GM19328 (cell line): ENCODE results near the gene POU2AF1.
A peak's percentile ranks its signal among the peaks of the same experiment; 100 is the strongest.

Experiments used
- ATAC-seq: cut with Tn5 transposase; IDR thresholded peaks from one replicate; pipeline ENCODE4 v1.9.1; 2021; ENCODE audit warnings: mild to moderate bottlenecking, moderate library complexity; ENCODE audit not compliant: unreplicated experiment

The POU2AF1 gene

GRCh38 chr11:111378861-111379601, at the start of gene POU2AF1:
POU2AF1 (minus strand) TSS chr11:111379275; CDS start chr11:111379177, 98 bp downstream.
- ATAC-seq = peak; percentile 78

- no peak for ATAC-seq
These were observed 49.2 kb upstream of the POU2AF1 start for GRCh38 chr11:111428113-111428876.

GRCh38 chr11:111427471-111427912, 48.4 kb upstream of the POU2AF1 start:
- ATAC-seq = no peak

- ATAC-seq = no peak
These were observed 47.5 kb upstream of the POU2AF1 start for GRCh38 chr11:111426617-111427016.

- peak; percentile 14 for ATAC-seq
These were observed 44.2 kb upstream of the POU2AF1 start for GRCh38 chr11:111423250-111423615.

- ATAC-seq = peak; percentile 61
These were observed 43.6 kb upstream of the POU2AF1 start for GRCh38 chr11:111422494-111423249.

- no peak for ATAC-seq
These were observed 42.2 kb upstream of the POU2AF1 start for GRCh38 chr11:111421251-111421650.

- no peak for ATAC-seq
These were observed 40.7 kb upstream of the POU2AF1 start for GRCh38 chr11:111419641-111420327.

- no peak for ATAC-seq
These were observed 40.1 kb upstream of the POU2AF1 start for GRCh38 chr11:111419181-111419580.

- ATAC-seq = no peak
These were observed 39.3 kb upstream of the POU2AF1 start for GRCh38 chr11:111418436-111418787.

GRCh38 chr11:111417766-111418435, 38.8 kb upstream of the POU2AF1 start:
- ATAC-seq = peak; percentile 20

- peak; percentile 61 for ATAC-seq
These were observed 38.1 kb upstream of the POU2AF1 start for GRCh38 chr11:111417011-111417765.

- ATAC-seq = peak; percentile 8
These were observed 37.3 kb upstream of the POU2AF1 start for GRCh38 chr11:111416231-111416960.

- no peak for ATAC-seq
These were observed 35.9 kb upstream of the POU2AF1 start for GRCh38 chr11:111414936-111415335.

- peak; percentile 21 for ATAC-seq
These were observed 35.3 kb upstream of the POU2AF1 start for GRCh38 chr11:111414267-111414931.

GRCh38 chr11:111413849-111414248, 34.8 kb upstream of the POU2AF1 start:
- ATAC-seq = no peak

- no peak for ATAC-seq
These were observed 33.2 kb upstream of the POU2AF1 start for GRCh38 chr11:111412293-111412692.

GRCh38 chr11:111411456-111411855, 32.4 kb upstream of the POU2AF1 start:
- ATAC-seq = no peak
